Spleen (tissue), 7 donors: ENCODE measurements around the gene RCSD1.

Source experiments
- POLR2AphosphoS5 ChIP-seq, 3 donors: sonication (generic); formaldehyde crosslinking; IDR thresholded peaks; one replicate each; pipeline ENCODE4 v1.5.1; 2017; ENCODE audit warnings: antibody characterized with exemption in 3 of 3
- TF ChIP-seq, protein P1 (sequence below), 11 experiments: fragments of 200-600 bp in 7 of 11; fragments of 450-650 bp in 4 of 11; sonication (generic) in 4 of 11; IDR thresholded peaks in 8 of 11; conservative IDR thresholded peaks in 3 of 11; 1 replicate in 7 of 11; 2 replicates in 4 of 11; pipeline versions ENCODE4 v1.4.0 to v1.8.0; 2016 to 2021; ENCODE audit warnings: antibody characterized with exemption in 11 of 11, inconsistent platforms in 4 of 11, mild to moderate bottlenecking in 1 of 11
- donor health status: DM: no; HTN: no; CAD: no; lungs with moderate emphysema.
- donor health status: DM: no; HTN: no; CAD: no.
- donor health status: DM: no; HTN: no; CAD: no.

DNA sequence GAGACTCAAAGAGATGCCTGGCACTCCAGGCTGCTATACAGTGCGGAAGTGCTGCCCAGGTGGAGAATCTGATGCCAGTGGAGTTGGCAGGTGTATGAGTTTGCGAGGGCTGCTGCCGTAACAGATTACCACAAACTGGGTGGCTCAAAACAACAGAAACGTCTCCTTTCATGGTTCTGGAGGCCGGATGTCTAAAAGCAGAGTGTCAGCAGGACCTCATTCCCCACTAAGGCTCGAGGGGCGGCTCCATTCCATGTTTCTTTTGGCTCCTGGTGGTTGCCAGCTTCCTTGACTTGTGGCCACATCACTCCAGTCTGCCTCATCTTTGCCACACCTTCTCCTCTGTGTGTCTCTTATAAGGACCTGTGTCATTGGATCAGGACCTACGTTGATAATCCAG lies 10.0 kb downstream of the RCSD1 start:
- TF ChIP-seq, protein P1, sequence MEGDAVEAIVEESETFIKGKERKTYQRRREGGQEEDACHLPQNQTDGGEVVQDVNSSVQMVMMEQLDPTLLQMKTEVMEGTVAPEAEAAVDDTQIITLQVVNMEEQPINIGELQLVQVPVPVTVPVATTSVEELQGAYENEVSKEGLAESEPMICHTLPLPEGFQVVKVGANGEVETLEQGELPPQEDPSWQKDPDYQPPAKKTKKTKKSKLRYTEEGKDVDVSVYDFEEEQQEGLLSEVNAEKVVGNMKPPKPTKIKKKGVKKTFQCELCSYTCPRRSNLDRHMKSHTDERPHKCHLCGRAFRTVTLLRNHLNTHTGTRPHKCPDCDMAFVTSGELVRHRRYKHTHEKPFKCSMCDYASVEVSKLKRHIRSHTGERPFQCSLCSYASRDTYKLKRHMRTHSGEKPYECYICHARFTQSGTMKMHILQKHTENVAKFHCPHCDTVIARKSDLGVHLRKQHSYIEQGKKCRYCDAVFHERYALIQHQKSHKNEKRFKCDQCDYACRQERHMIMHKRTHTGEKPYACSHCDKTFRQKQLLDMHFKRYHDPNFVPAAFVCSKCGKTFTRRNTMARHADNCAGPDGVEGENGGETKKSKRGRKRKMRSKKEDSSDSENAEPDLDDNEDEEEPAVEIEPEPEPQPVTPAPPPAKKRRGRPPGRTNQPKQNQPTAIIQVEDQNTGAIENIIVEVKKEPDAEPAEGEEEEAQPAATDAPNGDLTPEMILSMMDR (IDR thresholded peaks at IDR 0.05 in 8 of 11, conservative IDR thresholded peaks at IDR 0.05 in 3 of 11): no peak
- no peak for TF ChIP-seq POLR2AphosphoS5 (IDR thresholded peaks at IDR 0.05)
